ENCODE data around the gene EPHA2. TPM values are rescaled to one million over a fixed set of nuclear protein-coding genes. Genes with fewer than 3 reads are reported as not detected.

Gene EPHA2
- polyA plus RNA-seq, 2 of the 4 experiments (the other 2 are of a cell fraction) = 59.3 to 93.2 TPM

- TF ChIP-seq CTCF (IDR thresholded peaks at IDR 0.05) (no peak), TFCP2L1 (CRISPR knock-in tag; IDR thresholded peaks at IDR 0.05) (0 out of 2 replicates have a peak, but pooled peaks have one; percentile 18), KDM1A (IDR thresholded peaks at IDR 0.05; ENCODE audit: low read depth) (no peak), EP300 (IDR thresholded peaks at IDR 0.05) (peak; percentile 62 to 85; a peak in 3 of 5 replicates), PBX3 (IDR thresholded peaks at IDR 0.05) (peak; percentile 35; the same call in 1 of the 2 replicates), FOSL2 (IDR thresholded peaks at IDR 0.05) (no peak), FOSL2 (CRISPR knock-in tag; IDR thresholded peaks at IDR 0.05) (peak; percentile 40), MAX (IDR thresholded peaks at IDR 0.05) (peak; percentile 47; the same call in 1 of the 2 replicates)
Observed at GRCh38 chr1:16143566-16144324, 12.1 kb downstream of the EPHA2 start (continued).

GRCh38 chr1:16143005-16143565, 12.8 kb downstream of the EPHA2 start:
- H3K27ac ChIP-seq = peak overlapping the region; percentile 95 to 100
- peaks cover 96% of the 10 kb centered on the region for H3K4me1 ChIP-seq
- H3K4me2 ChIP-seq = peak overlapping the region; percentile 81
- POLR2A ChIA-PET = interaction anchor here (1.2 to 2.9 kb wide), 2 partner anchors 12 to 61 kb away, joined by 3 to 24 read pairs; partner anchors contain the start of gene EPHA2
- DNase-seq (ENCODE audit: low read depth in 1 of 2, low spot score in 1 of 2) (no peak), ATAC-seq (no peak), FAIRE-seq (no peak)
- TF ChIP-seq RFX5 (IDR thresholded peaks at IDR 0.05) (no peak), RARB (CRISPR knock-in tag; IDR thresholded peaks at IDR 0.05) (no peak), NFE2L2 (conservative IDR thresholded peaks at IDR 0.05; ENCODE audit: low read length) (no peak), ZC3H11A (IDR thresholded peaks at IDR 0.05) (no peak), RNF2 (IDR thresholded peaks at IDR 0.05; ENCODE audit: borderline replicate concordance, low read depth) (no peak), POLR2AphosphoS2 (conservative IDR thresholded peaks at IDR 0.05; ENCODE audit: low read length) (no peak; the same call in 1 of the 2 replicates), USF2 (IDR thresholded peaks at IDR 0.05) (no peak), BCL3 (IDR thresholded peaks at IDR 0.05) (no peak), ATOH8 (CRISPR knock-in tag; IDR thresholded peaks at IDR 0.05; ENCODE audit: low read depth) (no peak)
- 76% methylated on average over 4 of the region's 7 CpGs for WGBS (ENCODE audit: missing lambda C conversion rate)
- H3K9me3 ChIP-seq = no peaks in the 10 kb centered on the region
- peak overlapping the region; percentile 26 for H3K4me3 ChIP-seq
- CTCF ChIA-PET = interaction anchor here (1.1 to 16.2 kb wide), 4 partner anchors 12 to 65 kb away, joined by 4 to 222 read pairs (median 78); partner anchors contain the start of gene FAM131C

All from A549 (cell line).